HG03442 (cell line): ENCODE data around the gene PARM1.
"Not testable (repeated sequence)": the region's sequence is repeated elsewhere in the genome, so short reads cannot be mapped to it uniquely, and the experiment has no call there.

Experiments used
- ATAC-seq: cut with Tn5 transposase; IDR thresholded peaks from one replicate; pipeline ENCODE4 v1.9.1; 2021; ENCODE audit warnings: mild to moderate bottlenecking, moderate library complexity; ENCODE audit not compliant: unreplicated experiment

The PARM1 gene

DNA sequence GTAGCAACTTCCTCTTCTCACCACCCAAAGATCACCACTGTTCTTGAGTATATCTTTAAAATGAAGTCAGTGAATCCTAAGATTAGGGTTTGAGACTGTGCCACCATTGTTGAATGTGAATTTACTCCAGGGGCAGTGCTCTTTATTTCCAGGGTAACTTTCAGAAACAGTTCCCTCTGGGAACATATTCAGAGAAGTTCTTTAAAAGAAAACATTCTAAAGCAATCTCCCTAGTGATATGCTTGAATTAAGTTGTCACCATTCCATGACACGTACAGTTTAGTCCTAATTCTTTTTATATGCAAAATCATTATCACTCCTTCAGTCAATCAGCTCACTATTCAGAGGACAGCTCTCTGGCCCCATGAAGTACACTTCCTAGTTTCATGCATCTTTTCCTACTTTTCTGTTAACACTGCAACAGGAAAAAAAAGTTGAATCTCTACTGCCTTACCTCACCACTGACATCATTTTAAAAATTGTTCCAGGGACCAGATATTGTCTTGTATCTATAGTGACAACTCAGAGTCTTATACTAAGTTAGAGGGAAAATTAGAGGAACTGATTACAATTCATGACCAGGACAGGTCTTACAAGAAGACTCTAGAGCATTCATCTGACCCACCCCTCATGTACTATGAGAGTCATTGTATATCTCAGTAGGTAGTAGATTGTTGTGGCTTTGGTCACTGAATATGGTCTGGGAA is 49.8 kb downstream of the PARM1 start:
- ATAC-seq = no peak

DNA sequence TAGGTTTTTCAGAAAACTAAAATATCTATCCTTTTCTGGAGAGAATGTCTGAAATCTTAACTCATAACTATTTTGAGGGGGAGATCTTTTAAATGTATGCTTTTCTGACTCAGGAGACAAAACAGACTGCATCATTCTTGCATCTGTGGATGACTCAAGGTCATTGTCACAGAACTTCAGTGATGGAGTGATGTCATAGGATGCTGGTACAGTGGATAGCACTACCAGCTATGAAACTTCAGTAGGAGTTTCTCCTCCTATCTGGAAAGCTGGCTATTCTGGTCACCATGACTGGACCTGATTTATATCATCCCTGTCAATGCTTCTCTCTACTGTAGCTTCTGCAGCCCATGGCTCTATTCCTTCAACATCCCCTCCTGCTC is 50.3 kb downstream of the PARM1 start:
- no peak for ATAC-seq

DNA sequence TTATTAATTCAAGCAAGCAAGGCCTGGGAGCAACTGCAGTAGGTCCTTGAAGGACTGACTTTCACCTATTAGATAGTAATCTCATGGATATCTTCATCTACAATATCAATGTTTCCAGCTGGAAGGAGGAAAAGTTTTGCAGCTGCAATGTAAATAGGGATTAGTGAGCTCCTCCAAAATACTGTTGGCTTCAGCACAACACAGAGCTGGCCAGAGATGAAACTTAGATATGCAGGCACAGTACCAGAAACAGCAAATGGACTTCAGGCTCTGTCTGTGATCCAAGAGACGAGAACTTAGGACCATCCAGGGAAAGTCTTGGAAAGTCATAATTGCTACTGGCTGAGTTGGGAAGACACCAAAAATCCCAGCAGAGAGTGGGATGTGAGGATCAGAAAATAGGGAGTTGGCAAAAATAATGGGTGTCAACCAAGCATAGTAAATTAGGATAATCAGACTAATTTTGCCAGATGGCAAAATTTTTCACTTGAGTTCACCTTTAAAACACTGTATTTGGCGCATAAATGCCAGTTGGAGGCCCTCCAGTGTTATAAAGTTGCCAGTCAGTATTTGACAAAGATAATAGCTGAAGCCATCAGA is 57.5 kb downstream of the PARM1 start:
- ATAC-seq = no peak

DNA sequence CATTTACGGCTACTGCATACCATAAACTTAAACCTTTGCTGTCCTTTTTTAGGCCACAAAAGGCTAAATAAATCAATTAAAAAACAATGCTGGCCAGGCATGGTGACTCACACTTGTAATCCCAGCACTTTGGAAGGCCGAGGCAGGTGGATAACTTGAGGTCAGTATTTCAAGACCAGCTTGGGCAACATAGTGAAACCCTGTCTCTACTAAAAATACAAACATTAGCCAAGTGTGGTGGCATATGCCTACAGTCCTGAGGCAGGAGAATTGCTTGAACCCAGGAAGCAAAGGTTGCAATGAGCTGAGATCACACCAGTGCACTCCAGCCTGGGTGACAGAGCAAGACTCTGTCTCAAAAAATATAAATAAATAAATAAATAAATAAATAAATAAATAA is 61.5 kb downstream of the PARM1 start:
- not testable (repeated sequence) for ATAC-seq

DNA sequence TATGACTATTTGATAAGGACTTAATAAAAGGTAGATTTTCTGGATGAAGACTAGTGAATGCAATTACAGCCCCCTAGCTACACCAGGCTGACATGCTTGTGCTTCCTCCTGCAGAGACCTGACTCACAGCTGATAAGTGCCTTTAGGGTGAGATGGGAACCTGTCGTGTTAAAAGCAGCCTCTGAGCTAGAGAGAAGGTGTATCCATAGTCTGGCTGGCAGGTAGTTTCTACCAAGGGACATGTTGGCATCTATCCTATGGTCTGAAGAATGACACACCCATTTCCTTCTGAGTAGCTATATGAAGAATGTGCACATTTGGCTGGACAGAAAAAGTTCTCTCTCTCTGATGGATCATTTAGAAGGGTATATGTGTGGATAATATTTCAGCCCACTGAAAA is 64.1 kb downstream of the PARM1 start:
- ATAC-seq = no peak

DNA sequence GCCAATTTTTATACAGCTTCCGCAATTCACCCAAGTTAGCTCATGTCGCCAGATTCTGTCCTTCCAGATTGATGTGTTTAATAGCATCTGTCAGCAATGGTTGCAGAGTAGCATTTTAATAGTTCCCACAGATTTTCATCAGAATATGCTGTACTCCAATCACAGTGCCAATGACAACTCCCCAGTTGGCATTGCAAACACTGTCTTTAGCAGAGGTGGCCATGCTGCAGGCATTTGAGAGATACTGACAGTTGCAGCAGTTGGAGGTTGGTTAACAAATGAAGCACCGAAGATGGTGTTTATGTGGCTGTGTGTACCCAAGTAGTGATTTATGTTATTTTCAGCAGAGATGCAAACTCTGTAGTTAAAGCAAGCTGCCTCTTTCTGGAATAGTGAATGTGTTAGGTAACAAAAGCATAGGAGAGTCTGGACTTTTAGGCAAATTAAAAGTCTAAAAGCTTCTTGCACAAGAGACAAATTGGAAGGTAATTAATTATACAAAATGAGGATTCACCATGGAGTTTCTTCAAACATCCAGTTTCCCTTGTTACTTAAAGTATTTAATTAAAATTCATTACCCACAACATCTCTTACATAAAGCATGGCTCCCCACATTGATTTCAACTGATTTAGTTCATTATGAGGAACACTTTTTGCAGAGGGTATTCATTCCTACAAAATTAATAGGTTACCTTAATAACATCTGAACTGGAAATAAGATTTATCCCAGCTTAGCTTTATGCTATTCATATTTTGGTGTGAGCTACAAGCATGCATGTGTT is 65.2 kb downstream of the PARM1 start:
- ATAC-seq = no peak

DNA sequence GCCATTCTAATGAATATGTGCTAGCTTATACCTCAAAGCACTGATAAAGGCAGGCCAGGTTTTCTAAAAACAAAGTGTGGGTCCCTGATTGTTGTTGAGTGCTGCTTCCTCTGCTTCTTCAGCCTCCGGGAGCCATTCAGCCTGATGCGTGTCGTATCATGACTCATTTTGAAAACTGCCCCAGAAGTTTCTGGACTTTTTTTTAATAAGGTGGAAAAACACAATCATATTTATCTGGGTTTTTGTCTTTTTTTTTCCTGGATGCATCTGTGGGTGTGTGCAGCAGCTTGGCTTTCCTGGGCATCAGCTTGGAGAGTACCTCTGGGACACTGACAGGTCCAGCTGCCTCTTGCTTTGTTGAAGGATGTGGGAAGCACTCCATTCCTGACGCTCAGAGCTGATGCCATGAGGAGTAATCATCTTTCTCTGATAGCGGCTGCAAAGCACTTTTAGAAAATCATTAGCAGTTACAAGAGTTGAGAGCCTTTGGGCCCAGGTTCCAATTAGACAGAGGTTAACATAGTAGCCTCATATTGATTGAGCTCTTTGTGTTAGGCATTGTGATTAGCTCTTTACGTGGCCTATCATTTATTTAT is 66.9 kb downstream of the PARM1 start:
- ATAC-seq = no peak

DNA sequence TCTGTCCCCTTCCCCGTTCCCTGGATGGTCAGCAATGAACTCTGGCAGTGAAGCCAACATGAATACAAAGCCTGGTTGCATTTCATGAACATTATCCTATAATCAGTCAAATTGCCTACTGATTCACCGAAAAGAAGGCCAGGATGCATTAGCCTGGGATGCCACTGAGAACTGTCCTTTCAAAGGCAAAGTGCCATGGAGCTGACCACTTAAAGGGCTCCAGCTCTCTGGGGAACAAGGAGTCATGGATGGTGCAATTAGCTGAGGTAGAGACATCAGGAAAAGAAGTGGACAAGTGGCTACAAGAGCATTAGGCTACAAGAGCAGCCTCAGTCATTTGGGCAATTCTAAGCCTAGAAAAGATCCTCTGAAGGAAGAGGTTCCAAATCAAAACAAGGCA is 69.0 kb downstream of the PARM1 start:
- no peak for ATAC-seq

DNA sequence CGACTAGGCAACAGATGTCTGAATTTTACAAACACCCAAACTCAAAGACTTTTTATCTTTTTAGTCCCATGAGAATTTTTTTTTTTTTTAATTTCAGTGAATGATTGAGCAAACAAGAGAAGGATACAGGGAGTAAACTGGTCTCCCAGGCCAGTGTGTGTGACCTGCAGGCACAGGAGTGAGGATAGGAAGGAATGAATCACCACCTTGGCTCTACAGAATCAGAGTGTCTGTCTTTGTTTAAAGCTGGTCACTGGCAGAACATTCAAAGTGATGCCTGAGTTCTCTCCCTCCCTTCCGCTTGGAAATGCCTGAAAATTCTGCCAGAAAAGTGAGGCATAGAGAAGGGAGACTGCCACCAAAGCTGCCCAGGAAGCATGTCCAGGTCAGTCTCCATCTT is 69.5 kb downstream of the PARM1 start:
- no peak for ATAC-seq

DNA sequence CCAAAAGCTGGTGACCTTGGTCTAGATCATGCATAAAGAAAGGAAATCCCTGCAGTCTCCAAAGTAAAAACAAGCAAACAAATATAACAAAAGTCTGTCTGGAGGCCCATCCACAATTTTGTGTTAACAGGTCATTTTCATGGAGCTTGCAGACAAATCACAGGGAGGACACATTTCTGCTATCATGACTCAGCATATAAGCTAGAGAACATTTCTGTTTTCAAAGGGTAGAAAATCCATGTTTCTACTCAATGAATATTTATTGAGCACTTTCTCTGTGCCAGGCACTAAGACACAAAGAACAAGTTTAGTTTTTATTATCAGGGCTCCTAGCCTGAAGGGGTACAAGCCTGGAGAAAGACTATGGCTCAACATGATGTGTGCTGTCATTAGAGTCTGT is 71.1 kb downstream of the PARM1 start:
- ATAC-seq = no peak

DNA sequence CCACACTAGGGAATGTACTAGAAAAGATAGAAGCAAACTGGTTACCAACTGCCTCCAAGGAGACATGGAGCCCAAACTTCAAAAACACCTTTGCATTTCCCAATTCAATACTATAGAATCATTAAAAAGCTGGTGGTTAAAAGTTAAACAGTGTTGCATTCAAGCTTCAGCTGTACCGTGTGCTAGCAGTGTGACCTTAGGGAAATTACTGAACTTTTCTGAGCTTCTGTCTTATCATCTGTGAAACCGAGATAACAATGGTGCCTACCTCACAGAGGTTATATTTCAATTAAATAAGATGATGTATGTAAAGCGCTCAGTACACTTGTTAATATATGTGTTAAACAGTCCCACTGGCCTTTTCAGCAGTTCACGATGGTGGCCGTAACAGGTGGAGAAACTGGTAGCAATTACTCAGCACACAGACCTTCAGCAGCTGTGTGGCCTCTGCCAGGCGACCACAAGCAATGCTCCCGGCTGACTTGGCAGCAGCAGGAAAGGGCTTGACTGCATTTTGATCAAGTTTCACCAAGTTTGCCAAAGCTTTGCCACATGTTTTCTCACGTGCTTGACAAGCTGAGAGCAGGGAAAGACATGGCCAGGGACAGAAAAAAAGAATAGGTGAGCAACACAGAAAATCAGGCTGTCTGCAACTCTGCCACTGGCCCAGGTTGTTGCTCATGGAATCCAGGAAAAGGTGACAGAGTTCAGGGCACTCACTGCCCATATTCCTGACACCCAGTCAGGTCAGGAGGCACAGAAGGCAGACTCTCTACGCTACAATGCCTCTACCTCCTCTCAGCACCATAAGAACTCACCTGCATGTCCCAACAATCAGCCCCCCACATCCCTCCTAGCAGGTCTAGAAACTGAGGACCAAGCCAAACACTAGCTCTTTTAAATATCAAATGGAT is 72.1 kb downstream of the PARM1 start:
- ATAC-seq = peak; percentile 96

DNA sequence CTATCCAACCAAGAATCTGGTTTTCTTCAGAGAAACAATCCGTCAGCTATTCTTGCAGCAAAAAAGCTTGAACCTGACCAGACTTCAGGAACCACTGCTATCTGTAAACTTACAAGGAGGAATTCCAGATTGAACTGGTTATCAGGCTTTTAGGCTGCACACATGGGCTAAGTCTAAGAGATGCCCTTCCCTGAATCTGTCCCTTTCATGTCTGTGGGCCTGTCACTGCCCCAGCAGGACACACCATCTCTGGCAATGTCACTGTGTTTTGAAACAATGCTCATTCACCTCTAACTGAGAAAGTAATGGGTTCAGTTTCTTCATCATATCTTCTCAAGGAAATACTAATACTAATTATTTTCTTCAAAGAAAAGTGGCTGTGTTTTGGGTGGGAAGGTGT is 72.8 kb downstream of the PARM1 start:
- ATAC-seq = no peak

DNA sequence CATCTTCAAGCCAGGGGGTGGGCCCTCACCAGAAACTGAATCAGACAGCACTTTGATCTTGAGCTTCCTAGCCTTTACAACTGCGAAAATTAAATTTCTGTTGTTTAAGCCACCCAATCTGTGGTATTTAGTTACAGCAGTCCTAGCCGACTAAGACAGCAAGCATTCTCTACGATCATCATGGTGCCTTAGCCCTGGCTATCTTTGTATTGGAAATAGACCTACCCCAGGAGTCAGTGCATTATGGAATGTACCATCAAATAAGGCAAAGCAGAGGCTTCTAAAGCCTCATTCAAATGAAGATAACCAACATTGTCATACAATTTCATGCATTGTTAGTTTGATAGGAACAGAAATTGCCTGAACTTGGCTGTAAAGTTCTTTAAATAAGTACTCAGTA is 75.0 kb downstream of the PARM1 start:
- ATAC-seq = no peak

DNA sequence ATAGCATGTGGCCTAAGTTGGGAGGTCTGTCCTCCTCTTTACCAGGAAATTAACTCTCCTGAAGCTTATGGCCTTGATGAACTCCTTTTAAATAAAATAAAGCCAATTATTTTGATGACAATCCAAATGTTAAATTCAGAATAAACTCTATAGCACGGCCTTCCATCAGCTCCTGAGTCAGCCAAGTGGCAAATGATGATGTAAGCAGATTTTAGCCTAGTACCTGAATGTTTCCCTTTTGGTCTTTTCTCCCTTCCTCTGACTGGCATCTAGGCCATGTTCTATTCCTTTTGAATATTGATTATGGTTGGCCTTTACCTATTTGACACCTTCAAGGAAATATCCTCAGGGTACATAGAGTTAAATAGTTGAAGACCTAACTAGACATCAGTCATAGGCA is 76.2 kb downstream of the PARM1 start:
- no peak for ATAC-seq

DNA sequence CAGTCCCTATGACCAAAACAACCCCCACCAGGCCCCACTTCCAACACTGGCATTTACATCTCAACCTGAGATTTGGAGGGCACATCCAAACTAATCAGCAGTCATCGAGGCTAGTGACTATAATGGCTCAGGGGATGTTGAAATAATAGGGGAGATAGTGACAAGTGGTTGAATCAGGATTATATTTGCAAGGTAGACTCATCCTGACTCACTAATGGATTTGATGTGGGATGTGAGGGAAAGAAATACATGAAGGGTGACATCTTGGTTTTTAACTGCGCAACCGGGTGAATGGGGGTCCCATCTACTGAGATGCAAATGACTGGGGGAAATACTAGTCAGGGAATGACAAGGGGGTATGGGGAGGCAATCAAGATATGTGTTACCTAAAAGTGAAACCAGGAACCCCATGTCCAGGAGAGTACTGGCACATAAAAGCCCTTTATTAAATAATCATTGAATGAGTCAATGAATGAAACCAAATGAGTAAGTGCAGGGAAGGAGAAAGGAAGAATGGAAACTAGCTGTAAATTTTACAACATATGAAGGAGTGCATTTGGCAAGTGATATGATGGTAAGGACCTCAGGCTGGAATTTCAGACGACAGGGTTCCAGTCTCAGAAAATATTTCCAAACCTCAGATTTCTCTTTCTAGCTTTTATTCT is 78.3 kb downstream of the PARM1 start:
- ATAC-seq = no peak

DNA sequence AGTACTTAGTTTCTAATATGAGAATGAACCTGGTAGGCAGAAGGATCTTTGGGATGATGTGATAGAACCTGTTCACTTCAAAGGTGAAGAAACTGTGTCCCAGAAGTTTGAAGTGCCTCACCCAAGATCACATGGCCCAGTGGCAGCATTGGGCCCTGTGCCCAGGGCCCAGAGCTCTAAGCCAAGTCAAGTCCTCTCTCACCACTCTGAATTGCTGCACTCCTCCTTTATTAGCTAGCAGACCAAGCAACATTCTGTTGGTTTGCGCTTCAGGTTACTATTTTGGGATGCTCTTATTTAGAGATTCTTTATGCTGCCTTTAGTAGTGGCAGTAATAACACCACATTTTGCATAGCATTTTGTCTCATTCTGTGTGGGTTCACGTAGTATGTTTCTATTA is 82.7 kb downstream of the PARM1 start:
- no peak for ATAC-seq

DNA sequence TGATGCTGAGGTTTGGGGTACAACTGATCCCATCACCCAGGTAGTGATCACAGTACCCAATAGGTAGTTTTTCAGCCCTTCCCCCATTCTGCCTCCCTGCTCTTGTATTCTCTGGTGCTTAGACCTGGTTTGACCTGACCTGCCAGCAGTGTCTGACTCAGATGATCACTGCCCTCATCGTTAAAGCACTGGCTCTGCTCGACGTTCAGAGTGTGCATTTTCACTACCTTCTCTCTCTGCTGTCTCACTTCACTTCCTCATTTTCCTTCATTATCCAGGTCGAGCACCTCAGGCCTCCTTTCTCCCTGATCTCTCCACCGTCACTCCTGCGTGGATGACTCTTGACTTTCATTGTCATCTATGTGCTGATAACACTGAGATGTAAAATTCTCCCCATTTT is 83.6 kb downstream of the PARM1 start:
- no peak for ATAC-seq

DNA sequence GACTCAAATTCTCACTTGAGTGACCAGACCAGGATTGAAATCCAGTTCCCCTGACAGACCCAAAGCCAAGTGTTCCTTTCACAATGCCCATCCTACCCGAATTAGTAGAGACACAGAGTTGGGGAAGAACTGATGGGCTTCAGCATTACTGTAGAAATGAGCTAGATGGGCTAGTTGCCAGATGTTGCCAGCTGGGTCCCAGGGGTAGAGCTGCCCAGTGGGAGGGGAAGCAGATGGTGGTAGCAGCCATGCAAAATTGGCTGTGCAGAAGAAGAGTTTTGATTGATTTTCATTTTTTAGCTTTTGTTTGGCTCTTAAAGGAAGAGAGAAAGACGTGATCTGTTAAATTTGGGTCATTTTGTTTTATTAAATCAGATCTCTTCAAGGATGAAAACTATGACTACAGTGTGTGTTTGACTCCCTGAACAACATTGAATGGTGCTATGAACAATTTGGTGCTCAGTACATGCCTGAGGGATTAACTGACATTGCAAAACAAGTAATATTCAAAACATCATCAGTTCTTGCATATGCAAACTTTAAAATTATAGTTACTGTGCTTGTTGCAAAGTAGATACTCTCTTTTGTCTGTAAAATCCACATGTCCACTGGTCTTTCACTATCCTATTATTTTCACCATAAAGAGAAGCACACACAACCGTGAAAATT is 86.0 kb downstream of the PARM1 start:
- no peak for ATAC-seq

DNA sequence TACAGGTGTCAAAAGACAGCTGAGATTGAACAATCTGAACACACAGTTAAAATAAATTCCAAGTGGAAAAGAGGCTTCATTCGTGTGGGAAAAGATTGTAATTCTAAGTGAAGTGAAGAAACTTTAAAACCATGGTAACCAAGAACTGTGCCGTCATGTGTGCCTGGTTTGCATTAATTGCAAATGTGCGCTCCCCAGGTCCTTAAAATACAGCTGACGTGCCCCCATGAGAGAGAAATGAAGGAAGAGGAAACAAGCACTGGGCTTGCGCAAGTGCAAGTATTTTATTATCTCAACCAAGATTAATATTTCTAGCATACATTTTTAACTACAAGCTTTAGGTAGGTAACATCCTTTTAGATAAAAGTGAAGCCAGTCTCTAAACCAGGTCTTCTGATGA is 92.5 kb downstream of the PARM1 start:
- ATAC-seq = no peak
